WTC11 (cell line): ENCODE measurements around the gene PLEKHA5. TPM values are rescaled to one million over a fixed set of nuclear protein-coding genes. Genes with fewer than 3 reads are reported as not detected.

Experiments used
- ATAC-seq: fragments of 200-7000 bp; cut with Tn5 transposase; 2 replicates; pipeline ENCODE4 v1.10.0; 2021; ENCODE audit warnings: mild to moderate bottlenecking, moderate library complexity
- CTCF ChIA-PET: fragments of 300-600 bp; sonication (Branson Sonifier 250); formaldehyde crosslinking; loops from one replicate; lab custom pipeline; 2021; ENCODE audit warnings: antibody characterized with exemption; lab: Charles Lee
- POLR2A ChIA-PET: fragments of 350-600 bp; sonication (Branson Sonifier 250); formaldehyde crosslinking; loops from one replicate; lab custom pipeline; 2021; ENCODE audit warnings: antibody characterized with exemption; lab: Charles Lee
- DNase-seq: peaks from one replicate; pipeline ENCODE4 v3.0.0; 2021; ENCODE audit warnings: low spot score
- H3K27ac Mint-ChIP-seq: 2 replicates; pipeline ENCODE4 v1.8.0; 2021; ENCODE audit warnings: mixed read lengths
- H3K27me3 Mint-ChIP-seq: 2 replicates; pipeline ENCODE4 v1.8.0; 2021; ENCODE audit warnings: low read depth, mild to moderate bottlenecking, moderate library complexity, mixed read lengths
- H3K36me3 Mint-ChIP-seq: 2 replicates; pipeline ENCODE4 v1.8.0; 2021; ENCODE audit warnings: mixed read lengths
- H3K4me1 Mint-ChIP-seq: 2 replicates; pipeline ENCODE4 v1.8.0; 2022; ENCODE audit warnings: mixed read lengths
- H3K4me3 Mint-ChIP-seq: 2 replicates; pipeline ENCODE4 v1.8.0; 2021; ENCODE audit warnings: mild to moderate bottlenecking, moderate library complexity, mixed read lengths
- H3K9me3 Mint-ChIP-seq: 2 replicates; pipeline ENCODE4 v1.8.0; 2021; ENCODE audit warnings: mixed read lengths
- ATF2 ChIP-seq: sonication (generic); formaldehyde crosslinking; IDR thresholded peaks from 2 replicates; pipeline ENCODE4 v1.8.1; 2022; ENCODE audit warnings: low read depth, missing genetic modification reagents, borderline replicate concordance
- CBFB ChIP-seq: sonication (generic); formaldehyde crosslinking; IDR thresholded peaks from 2 replicates; pipeline ENCODE4 v1.8.1; 2022; ENCODE audit warnings: mild to moderate bottlenecking, low read depth, missing genetic modification reagents
- ETV6 ChIP-seq: sonication (generic); formaldehyde crosslinking; IDR thresholded peaks from 2 replicates; pipeline ENCODE4 v1.8.1; 2022; ENCODE audit warnings: mild to moderate bottlenecking, missing genetic modification reagents
- FOXJ3 ChIP-seq: sonication (generic); formaldehyde crosslinking; IDR thresholded peaks from 2 replicates; pipeline ENCODE4 v1.9.0; 2021; ENCODE audit warnings: missing genetic modification reagents, mild to moderate bottlenecking, borderline replicate concordance
- FOXK1 ChIP-seq: sonication (generic); formaldehyde crosslinking; IDR thresholded peaks from 2 replicates; pipeline ENCODE4 v1.8.0; 2022; ENCODE audit warnings: mild to moderate bottlenecking, moderate library complexity, missing genetic modification reagents
- FOXP1 ChIP-seq: sonication (generic); formaldehyde crosslinking; IDR thresholded peaks from 2 replicates; pipeline ENCODE4 v1.8.0; 2022; ENCODE audit warnings: missing genetic modification reagents, mild to moderate bottlenecking, moderate library complexity, borderline replicate concordance
- FOXP4 ChIP-seq: sonication (generic); formaldehyde crosslinking; IDR thresholded peaks from 2 replicates; pipeline ENCODE4 v1.8.0; 2022; ENCODE audit warnings: mild to moderate bottlenecking, missing genetic modification reagents
- IRF2 ChIP-seq: sonication (generic); formaldehyde crosslinking; IDR thresholded peaks from 2 replicates; pipeline ENCODE4 v1.8.0; 2022; ENCODE audit warnings: low read depth, missing genetic modification reagents, borderline replicate concordance
- JAZF1 ChIP-seq: fragments of 250-450 bp; sonication (Bioruptor Pico); IDR thresholded peaks from 2 replicates; pipeline ENCODE4 v1.9.0; 2021; ENCODE audit warnings: moderate library complexity, mild to moderate bottlenecking, inconsistent platforms
- JUN ChIP-seq: sonication (generic); formaldehyde crosslinking; IDR thresholded peaks from 2 replicates; pipeline ENCODE4 v1.8.0; 2023; ENCODE audit warnings: mild to moderate bottlenecking, missing genetic modification reagents
- OVOL2 ChIP-seq: fragments of 250-450 bp; sonication (Bioruptor Pico); IDR thresholded peaks from 2 replicates; pipeline ENCODE4 v1.9.0; 2021; ENCODE audit warnings: mild to moderate bottlenecking, borderline replicate concordance
- PREB ChIP-seq: sonication (generic); formaldehyde crosslinking; IDR thresholded peaks from 2 replicates; pipeline ENCODE4 v1.8.1; 2022; ENCODE audit warnings: mild to moderate bottlenecking, missing genetic modification reagents, moderate library complexity, borderline replicate concordance
- SMAD3 ChIP-seq: sonication (generic); formaldehyde crosslinking; IDR thresholded peaks from 2 replicates; pipeline ENCODE4 v1.8.0; 2022; ENCODE audit warnings: missing genetic modification reagents, mild to moderate bottlenecking, borderline replicate concordance
- TEAD1 ChIP-seq: sonication (generic); formaldehyde crosslinking; IDR thresholded peaks from 2 replicates; pipeline ENCODE4 v1.8.0; 2022; ENCODE audit warnings: mild to moderate bottlenecking, missing genetic modification reagents
- ZNF138 ChIP-seq: sonication (generic); formaldehyde crosslinking; conservative IDR thresholded peaks from 2 replicates; pipeline ENCODE4 v1.8.1; 2022; ENCODE audit warnings: mild to moderate bottlenecking, moderate library complexity, missing genetic modification reagents
- ZNF671 ChIP-seq: fragments of 250-450 bp; sonication (Bioruptor Pico); IDR thresholded peaks from 2 replicates; pipeline ENCODE4 v1.8.0; 2021; ENCODE audit warnings: mild to moderate bottlenecking
- total RNA-seq: library from RNA; stranded (reverse); gene quantifications from 3 replicates; pipeline ENCODE4 v1.2.3, GENCODE V29; 2021
- TF ChIP-seq, protein P1 (sequence below): sonication (generic); formaldehyde crosslinking; conservative IDR thresholded peaks from 2 replicates; pipeline ENCODE4 v1.8.1; 2023; ENCODE audit warnings: mild to moderate bottlenecking, low read depth, missing genetic modification reagents, moderate library complexity
- TF ChIP-seq, protein P2 (sequence below): fragments of 250-450 bp; sonication (Bioruptor Pico); IDR thresholded peaks from 2 replicates; pipeline ENCODE4 v1.9.0; 2021; ENCODE audit warnings: mild to moderate bottlenecking, borderline replicate concordance
- TF ChIP-seq, protein P3 (sequence below): fragments of 250-450 bp; sonication (Bioruptor Pico); conservative IDR thresholded peaks from 2 replicates; pipeline ENCODE4 v1.9.0; 2021; ENCODE audit warnings: mild to moderate bottlenecking
- TF ChIP-seq, protein P4 (sequence below): fragments of 200-600 bp; IDR thresholded peaks from 2 replicates; pipeline ENCODE4 v1.8.0; 2022; ENCODE audit warnings: antibody characterized with exemption

PLEKHA5 gene
- total RNA-seq, 1 experiment from 2014 or later, result 61.1 TPM

DNA sequence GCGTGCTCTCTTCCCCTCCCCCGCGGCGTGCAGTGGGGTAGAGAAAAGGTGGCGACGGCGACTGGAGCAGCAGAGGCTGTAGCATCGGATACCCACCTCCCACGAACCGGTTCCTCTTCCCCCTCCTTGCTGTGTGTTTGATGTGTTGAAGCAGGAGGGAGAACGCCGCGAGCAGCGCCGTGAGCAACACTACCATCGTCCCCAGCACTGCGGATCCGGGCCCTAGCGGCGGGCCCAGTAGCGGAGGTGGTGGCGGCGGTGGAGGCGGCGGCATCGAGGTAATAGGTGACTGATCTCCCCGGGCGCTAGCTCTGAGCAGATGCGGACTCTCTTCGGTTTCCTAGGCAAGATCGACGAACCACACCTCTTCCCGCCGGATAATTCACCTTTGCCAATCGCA lies 176.8 kb downstream of the PLEKHA5 start (continued):
- TF ChIP-seq, protein P1, sequence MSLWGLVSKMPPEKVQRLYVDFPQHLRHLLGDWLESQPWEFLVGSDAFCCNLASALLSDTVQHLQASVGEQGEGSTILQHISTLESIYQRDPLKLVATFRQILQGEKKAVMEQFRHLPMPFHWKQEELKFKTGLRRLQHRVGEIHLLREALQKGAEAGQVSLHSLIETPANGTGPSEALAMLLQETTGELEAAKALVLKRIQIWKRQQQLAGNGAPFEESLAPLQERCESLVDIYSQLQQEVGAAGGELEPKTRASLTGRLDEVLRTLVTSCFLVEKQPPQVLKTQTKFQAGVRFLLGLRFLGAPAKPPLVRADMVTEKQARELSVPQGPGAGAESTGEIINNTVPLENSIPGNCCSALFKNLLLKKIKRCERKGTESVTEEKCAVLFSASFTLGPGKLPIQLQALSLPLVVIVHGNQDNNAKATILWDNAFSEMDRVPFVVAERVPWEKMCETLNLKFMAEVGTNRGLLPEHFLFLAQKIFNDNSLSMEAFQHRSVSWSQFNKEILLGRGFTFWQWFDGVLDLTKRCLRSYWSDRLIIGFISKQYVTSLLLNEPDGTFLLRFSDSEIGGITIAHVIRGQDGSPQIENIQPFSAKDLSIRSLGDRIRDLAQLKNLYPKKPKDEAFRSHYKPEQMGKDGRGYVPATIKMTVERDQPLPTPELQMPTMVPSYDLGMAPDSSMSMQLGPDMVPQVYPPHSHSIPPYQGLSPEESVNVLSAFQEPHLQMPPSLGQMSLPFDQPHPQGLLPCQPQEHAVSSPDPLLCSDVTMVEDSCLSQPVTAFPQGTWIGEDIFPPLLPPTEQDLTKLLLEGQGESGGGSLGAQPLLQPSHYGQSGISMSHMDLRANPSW (CRISPR knock-in tag), result no peak
- TF ChIP-seq JAZF1 (no peak), ZNF138 (CRISPR knock-in tag) (no peak), FOXP1 (no peak), ATF2 (CRISPR knock-in tag) (no peak), PREB (CRISPR knock-in tag) (no peak), JUN (no peak)

DNA sequence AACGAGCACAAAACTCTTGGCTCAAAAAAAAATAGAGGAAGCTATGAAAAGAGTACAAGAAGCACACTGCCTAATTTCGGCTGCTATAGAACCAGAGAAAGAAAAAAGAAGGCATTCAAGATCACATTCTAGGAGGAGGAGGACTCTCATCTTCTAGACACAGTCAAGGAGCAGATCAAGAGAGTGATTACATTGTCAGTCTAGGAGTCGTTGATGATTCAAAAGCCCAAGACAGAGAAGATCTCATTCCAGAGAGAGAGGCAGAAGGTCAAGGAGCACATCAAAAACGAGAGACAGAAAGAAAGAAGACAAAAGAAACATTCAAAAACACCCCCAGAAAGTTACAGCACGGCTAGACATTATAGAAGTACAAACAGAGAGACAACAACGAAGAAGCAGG lies 177.9 kb downstream of the PLEKHA5 start:
- ATAC-seq (no peak), DNase-seq (no peak)
- H3K9me3 Mint-ChIP-seq, result peaks cover 4% of the 10 kb centered on the region; the same call in 1 of the 2 replicates
- ChIA-PET POLR2A (no interaction called here), CTCF (interaction anchor here (0.5 kb wide), 1 partner anchor 150 kb away, joined by 3 read pairs; no protein-coding TSS in a partner anchor)
- H3K4me3 Mint-ChIP-seq, result no peak overlapping the region
- TF ChIP-seq IRF2 (CRISPR knock-in tag) (no peak), OVOL2 (CRISPR knock-in tag) (no peak), SMAD3 (CRISPR knock-in tag) (no peak), FOXP4 (CRISPR knock-in tag) (no peak), FOXK1 (no peak), CBFB (CRISPR knock-in tag) (no peak), TEAD1 (CRISPR knock-in tag) (no peak), ETV6 (CRISPR knock-in tag) (no peak), ZNF671 (CRISPR knock-in tag) (no peak), FOXJ3 (CRISPR knock-in tag) (no peak)
- TF ChIP-seq, protein P2, sequence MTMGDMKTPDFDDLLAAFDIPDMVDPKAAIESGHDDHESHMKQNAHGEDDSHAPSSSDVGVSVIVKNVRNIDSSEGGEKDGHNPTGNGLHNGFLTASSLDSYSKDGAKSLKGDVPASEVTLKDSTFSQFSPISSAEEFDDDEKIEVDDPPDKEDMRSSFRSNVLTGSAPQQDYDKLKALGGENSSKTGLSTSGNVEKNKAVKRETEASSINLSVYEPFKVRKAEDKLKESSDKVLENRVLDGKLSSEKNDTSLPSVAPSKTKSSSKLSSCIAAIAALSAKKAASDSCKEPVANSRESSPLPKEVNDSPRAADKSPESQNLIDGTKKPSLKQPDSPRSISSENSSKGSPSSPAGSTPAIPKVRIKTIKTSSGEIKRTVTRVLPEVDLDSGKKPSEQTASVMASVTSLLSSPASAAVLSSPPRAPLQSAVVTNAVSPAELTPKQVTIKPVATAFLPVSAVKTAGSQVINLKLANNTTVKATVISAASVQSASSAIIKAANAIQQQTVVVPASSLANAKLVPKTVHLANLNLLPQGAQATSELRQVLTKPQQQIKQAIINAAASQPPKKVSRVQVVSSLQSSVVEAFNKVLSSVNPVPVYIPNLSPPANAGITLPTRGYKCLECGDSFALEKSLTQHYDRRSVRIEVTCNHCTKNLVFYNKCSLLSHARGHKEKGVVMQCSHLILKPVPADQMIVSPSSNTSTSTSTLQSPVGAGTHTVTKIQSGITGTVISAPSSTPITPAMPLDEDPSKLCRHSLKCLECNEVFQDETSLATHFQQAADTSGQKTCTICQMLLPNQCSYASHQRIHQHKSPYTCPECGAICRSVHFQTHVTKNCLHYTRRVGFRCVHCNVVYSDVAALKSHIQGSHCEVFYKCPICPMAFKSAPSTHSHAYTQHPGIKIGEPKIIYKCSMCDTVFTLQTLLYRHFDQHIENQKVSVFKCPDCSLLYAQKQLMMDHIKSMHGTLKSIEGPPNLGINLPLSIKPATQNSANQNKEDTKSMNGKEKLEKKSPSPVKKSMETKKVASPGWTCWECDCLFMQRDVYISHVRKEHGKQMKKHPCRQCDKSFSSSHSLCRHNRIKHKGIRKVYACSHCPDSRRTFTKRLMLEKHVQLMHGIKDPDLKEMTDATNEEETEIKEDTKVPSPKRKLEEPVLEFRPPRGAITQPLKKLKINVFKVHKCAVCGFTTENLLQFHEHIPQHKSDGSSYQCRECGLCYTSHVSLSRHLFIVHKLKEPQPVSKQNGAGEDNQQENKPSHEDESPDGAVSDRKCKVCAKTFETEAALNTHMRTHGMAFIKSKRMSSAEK (CRISPR knock-in tag), result no peak
- TF ChIP-seq, protein P3, sequence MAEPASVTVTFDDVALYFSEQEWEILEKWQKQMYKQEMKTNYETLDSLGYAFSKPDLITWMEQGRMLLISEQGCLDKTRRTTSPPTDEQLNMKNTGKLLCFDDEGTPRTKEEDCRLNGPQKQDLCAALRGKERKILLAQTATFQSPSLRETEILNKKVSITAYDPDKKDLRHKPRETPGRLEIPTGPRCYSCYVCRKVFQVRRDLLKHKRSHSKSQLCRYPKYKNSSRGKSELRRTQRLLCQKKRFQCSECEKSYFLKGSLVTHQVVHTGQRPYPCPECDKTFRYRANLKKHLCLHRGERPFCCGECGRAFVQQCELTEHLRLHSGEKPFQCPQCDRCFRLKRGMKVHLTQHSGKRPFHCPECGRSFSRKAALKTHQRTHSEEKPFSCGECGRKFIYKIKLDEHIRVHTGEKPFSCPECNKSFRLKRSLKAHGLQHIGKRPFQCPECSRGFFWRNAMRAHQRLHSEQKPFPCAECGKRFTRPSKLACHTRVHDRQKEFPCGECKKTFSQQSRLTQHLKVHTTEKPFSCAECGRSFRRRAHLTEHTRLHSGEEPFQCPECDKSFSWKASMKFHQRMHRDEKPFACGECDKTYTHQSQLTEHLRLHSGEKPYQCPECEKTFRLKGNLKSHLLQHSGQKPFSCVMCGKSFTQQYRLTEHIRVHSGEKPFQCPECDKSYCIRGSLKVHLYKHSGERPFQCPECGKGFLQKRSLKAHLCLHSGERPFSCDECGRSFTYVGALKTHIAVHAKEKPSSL, result no peak
- TF ChIP-seq, protein P4, sequence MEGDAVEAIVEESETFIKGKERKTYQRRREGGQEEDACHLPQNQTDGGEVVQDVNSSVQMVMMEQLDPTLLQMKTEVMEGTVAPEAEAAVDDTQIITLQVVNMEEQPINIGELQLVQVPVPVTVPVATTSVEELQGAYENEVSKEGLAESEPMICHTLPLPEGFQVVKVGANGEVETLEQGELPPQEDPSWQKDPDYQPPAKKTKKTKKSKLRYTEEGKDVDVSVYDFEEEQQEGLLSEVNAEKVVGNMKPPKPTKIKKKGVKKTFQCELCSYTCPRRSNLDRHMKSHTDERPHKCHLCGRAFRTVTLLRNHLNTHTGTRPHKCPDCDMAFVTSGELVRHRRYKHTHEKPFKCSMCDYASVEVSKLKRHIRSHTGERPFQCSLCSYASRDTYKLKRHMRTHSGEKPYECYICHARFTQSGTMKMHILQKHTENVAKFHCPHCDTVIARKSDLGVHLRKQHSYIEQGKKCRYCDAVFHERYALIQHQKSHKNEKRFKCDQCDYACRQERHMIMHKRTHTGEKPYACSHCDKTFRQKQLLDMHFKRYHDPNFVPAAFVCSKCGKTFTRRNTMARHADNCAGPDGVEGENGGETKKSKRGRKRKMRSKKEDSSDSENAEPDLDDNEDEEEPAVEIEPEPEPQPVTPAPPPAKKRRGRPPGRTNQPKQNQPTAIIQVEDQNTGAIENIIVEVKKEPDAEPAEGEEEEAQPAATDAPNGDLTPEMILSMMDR, result no peak
- H3K27me3 Mint-ChIP-seq, result no peaks in the 10 kb centered on the region
- H3K27ac Mint-ChIP-seq, result peak overlapping the region; percentile 0
- no peaks in the 10 kb centered on the region; the same call in 1 of the 2 replicates for H3K4me1 Mint-ChIP-seq
- peaks cover 19% of the 10 kb centered on the region for H3K36me3 Mint-ChIP-seq
